ENCODE measurements around the gene RAB3B.
A peak's percentile ranks its signal among the peaks of the same experiment; 100 is the strongest.

RAB3B gene

GRCh38 chr1:51997974-51998382, 7.5 kb upstream of the RAB3B start:
- peaks cover 24% of the 10 kb centered on the region for H3K27me3 Mint-ChIP-seq (ENCODE audit: low read depth, poor library complexity)
- no peak overlapping the region for H3K4me3 Mint-ChIP-seq
- H3K4me1 Mint-ChIP-seq: peaks cover 5% of the 10 kb centered on the region
- no peak overlapping the region for H3K27ac Mint-ChIP-seq
- TF ChIP-seq, protein P1, sequence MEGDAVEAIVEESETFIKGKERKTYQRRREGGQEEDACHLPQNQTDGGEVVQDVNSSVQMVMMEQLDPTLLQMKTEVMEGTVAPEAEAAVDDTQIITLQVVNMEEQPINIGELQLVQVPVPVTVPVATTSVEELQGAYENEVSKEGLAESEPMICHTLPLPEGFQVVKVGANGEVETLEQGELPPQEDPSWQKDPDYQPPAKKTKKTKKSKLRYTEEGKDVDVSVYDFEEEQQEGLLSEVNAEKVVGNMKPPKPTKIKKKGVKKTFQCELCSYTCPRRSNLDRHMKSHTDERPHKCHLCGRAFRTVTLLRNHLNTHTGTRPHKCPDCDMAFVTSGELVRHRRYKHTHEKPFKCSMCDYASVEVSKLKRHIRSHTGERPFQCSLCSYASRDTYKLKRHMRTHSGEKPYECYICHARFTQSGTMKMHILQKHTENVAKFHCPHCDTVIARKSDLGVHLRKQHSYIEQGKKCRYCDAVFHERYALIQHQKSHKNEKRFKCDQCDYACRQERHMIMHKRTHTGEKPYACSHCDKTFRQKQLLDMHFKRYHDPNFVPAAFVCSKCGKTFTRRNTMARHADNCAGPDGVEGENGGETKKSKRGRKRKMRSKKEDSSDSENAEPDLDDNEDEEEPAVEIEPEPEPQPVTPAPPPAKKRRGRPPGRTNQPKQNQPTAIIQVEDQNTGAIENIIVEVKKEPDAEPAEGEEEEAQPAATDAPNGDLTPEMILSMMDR (IDR thresholded peaks at IDR 0.05): no peak
- DNase-seq: no peak
- H3K9me3 Mint-ChIP-seq: no peaks in the 10 kb centered on the region
- no peaks in the 10 kb centered on the region for H3K36me3 Mint-ChIP-seq (ENCODE audit: low read depth)

GRCh38 chr1:51989582-51990477, 670 bp downstream of the RAB3B start:
- H3K4me3 Mint-ChIP-seq: peak overlapping the region; percentile 88
- TF ChIP-seq, protein P1 (IDR thresholded peaks at IDR 0.05): no peak
- H3K9me3 Mint-ChIP-seq: no peaks in the 10 kb centered on the region
- H3K27ac Mint-ChIP-seq: no peak overlapping the region
- peak; percentile 37 for DNase-seq
- peaks cover 12% of the 10 kb centered on the region for H3K4me1 Mint-ChIP-seq
- H3K36me3 Mint-ChIP-seq (ENCODE audit: low read depth): no peaks in the 10 kb centered on the region
- H3K27me3 Mint-ChIP-seq (ENCODE audit: low read depth, poor library complexity): peaks cover 57% of the 10 kb centered on the region

GRCh38 chr1:51988254-51988653, 2.2 kb downstream of the RAB3B start:
- TF ChIP-seq, protein P1 (IDR thresholded peaks at IDR 0.05): no peak
- peaks cover 12% of the 10 kb centered on the region for H3K4me1 Mint-ChIP-seq
- H3K4me3 Mint-ChIP-seq: peak overlapping the region; percentile 56
- H3K27me3 Mint-ChIP-seq (ENCODE audit: low read depth, poor library complexity): peaks cover 46% of the 10 kb centered on the region
- H3K27ac Mint-ChIP-seq: no peak overlapping the region
- no peaks in the 10 kb centered on the region for H3K36me3 Mint-ChIP-seq (ENCODE audit: low read depth)
- H3K9me3 Mint-ChIP-seq: no peaks in the 10 kb centered on the region
- DNase-seq: no peak

DNA sequence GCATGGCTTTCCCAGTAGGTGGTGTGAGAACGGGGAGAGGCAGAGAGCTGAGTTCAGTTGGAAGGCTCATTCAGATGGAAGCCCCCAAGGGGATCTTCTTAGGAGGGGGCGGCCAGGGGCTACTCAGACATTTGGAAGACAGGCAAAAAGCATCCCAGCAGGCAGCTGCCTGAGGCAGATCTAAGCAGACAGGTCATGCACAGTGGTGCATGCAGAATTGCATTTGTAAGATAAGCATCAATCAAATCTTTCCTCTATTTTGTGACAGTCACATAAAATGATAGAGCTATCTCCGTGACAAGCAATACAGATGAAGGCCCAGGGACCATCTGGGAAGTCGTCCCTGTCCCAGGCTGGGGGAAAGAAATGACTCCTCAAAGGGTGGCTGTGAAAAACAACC, 3.8 kb downstream of the RAB3B start:
- no peak overlapping the region for H3K4me3 Mint-ChIP-seq
- H3K36me3 Mint-ChIP-seq (ENCODE audit: low read depth): no peaks in the 10 kb centered on the region
- no peak overlapping the region for H3K27ac Mint-ChIP-seq
- DNase-seq: peak; percentile 4
- TF ChIP-seq, protein P1 (IDR thresholded peaks at IDR 0.05): no peak
- H3K4me1 Mint-ChIP-seq: peaks cover 12% of the 10 kb centered on the region
- H3K9me3 Mint-ChIP-seq: no peaks in the 10 kb centered on the region
- peaks cover 31% of the 10 kb centered on the region for H3K27me3 Mint-ChIP-seq (ENCODE audit: low read depth, poor library complexity)

GRCh38 chr1:51982161-51982560, 8.3 kb downstream of the RAB3B start:
- Mint-ChIP-seq H3K9me3 (no peaks in the 10 kb centered on the region), H3K36me3 (ENCODE audit: low read depth) (peaks cover 2% of the 10 kb centered on the region), H3K27me3 (ENCODE audit: low read depth, poor library complexity) (peaks cover 10% of the 10 kb centered on the region), H3K27ac (no peak overlapping the region), H3K4me1 (peaks cover 5% of the 10 kb centered on the region), H3K4me3 (no peak overlapping the region)
- TF ChIP-seq, protein P1 (IDR thresholded peaks at IDR 0.05): no peak
- no peak for DNase-seq

DNA sequence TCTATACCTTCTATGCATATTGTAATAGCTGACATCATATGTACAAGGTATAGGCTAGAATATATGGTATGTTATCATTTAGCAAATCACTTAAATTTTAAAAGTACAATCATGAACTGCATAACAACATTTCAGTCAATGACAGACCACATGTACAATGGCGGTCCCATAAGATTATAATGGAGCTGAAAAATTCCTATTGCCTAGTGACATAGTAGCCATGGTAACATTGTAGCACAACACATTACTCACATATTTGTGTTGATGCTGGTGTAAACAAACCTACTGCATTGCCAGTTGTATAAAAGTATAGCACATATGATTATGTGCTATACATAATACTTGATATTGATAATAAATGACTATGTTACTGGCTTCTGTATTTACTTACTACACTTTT, 8.9 kb downstream of the RAB3B start:
- peaks cover 8% of the 10 kb centered on the region for H3K36me3 Mint-ChIP-seq (ENCODE audit: low read depth)
- H3K4me1 Mint-ChIP-seq: no peaks in the 10 kb centered on the region
- H3K4me3 Mint-ChIP-seq: no peak overlapping the region
- no peak overlapping the region for H3K27ac Mint-ChIP-seq
- peaks cover 6% of the 10 kb centered on the region for H3K27me3 Mint-ChIP-seq (ENCODE audit: low read depth, poor library complexity)
- no peak for DNase-seq
- TF ChIP-seq, protein P1 (IDR thresholded peaks at IDR 0.05): no peak
- H3K9me3 Mint-ChIP-seq: no peaks in the 10 kb centered on the region
